Stimulated activated effector memory CD8-positive, alpha-beta T cell treated with anti-CD3 and anti-CD28 coated beads, Interleukin-12 subunit alpha, Interleukin-12 subunit beta, amount 100 ng/mL, for 72 hours (primary cell): Measurements from ENCODE around the gene GRWD1.

ENCODE experiments used
- ATAC-seq: fragments of 150-1000 bp; cut with Tn5 transposase; 2 replicates; pipeline ENCODE4 v1.10.0; 2021
- DNase-seq, 2 donors: peaks; one replicate each; pipeline ENCODE4 v3.0.0; 2021 to 2022; ENCODE audit warnings: low spot score in 2 of 2
- H3K27ac Mint-ChIP-seq: one replicate; pipeline ENCODE4 v1.8.0; 2022; ENCODE audit warnings: mild to moderate bottlenecking, mixed read lengths
- H3K36me3 Mint-ChIP-seq: one replicate; pipeline ENCODE4 v1.8.0; 2022; ENCODE audit warnings: mild to moderate bottlenecking, mixed read lengths
- H3K4me1 Mint-ChIP-seq: one replicate; pipeline ENCODE4 v1.8.0; 2022; ENCODE audit warnings: mixed read lengths
- H3K4me3 Mint-ChIP-seq: one replicate; pipeline ENCODE4 v1.8.0; 2022; ENCODE audit warnings: mild to moderate bottlenecking, mixed read lengths
- H3K9me3 Mint-ChIP-seq: one replicate; pipeline ENCODE4 v1.8.0; 2022; ENCODE audit warnings: mixed read lengths

The GRWD1 gene

GRCh38 chr19:48415806-48416221 lies 30.0 kb upstream of the GRWD1 start:
- no peak for ATAC-seq
- Mint-ChIP-seq H3K27ac (no peak overlapping the region), H3K9me3 (no peaks in the 10 kb centered on the region)

GRCh38 chr19:48417421-48417820 lies 28.4 kb upstream of the GRWD1 start:
- ATAC-seq (no peak), DNase-seq (no peak)
- Mint-ChIP-seq H3K9me3 (no peaks in the 10 kb centered on the region), H3K4me1 (peaks cover 35% of the 10 kb centered on the region), H3K4me3 (no peak overlapping the region), H3K36me3 (peaks cover 17% of the 10 kb centered on the region), H3K27ac (peak overlapping the region; percentile 97)

More at GRCh38 chr19:48415806-48416221, 30.0 kb upstream of the GRWD1 start:
- DNase-seq, result no peak
- Mint-ChIP-seq H3K4me3 (peak overlapping the region; percentile 74), H3K36me3 (peaks cover 17% of the 10 kb centered on the region), H3K4me1 (peaks cover 35% of the 10 kb centered on the region)

GRCh38 chr19:48418317-48419064 lies 27.3 kb upstream of the GRWD1 start:
- Mint-ChIP-seq H3K36me3 (peaks cover 17% of the 10 kb centered on the region), H3K4me3 (peak overlapping the region; percentile 70), H3K9me3 (no peaks in the 10 kb centered on the region), H3K27ac (peak overlapping the region; percentile 97), H3K4me1 (peaks cover 35% of the 10 kb centered on the region)
- ATAC-seq, result peak; percentile 65
- DNase-seq, result peak in 1 of 2 donors; percentile 54

GRCh38 chr19:48419158-48419920 lies 26.4 kb upstream of the GRWD1 start:
- Mint-ChIP-seq H3K4me1 (peaks cover 28% of the 10 kb centered on the region), H3K4me3 (peak overlapping the region; percentile 70), H3K36me3 (peaks cover 17% of the 10 kb centered on the region), H3K27ac (peak overlapping the region; percentile 97), H3K9me3 (no peaks in the 10 kb centered on the region)
- peak; percentile 90 for ATAC-seq
- DNase-seq, result peak; percentile 61 to 88

GRCh38 chr19:48421548-48421947 lies 24.2 kb upstream of the GRWD1 start:
- Mint-ChIP-seq H3K27ac (no peak overlapping the region), H3K4me3 (no peak overlapping the region), H3K4me1 (peaks cover 29% of the 10 kb centered on the region), H3K36me3 (peaks cover 17% of the 10 kb centered on the region), H3K9me3 (no peaks in the 10 kb centered on the region)
- ATAC-seq (no peak), DNase-seq (no peak)

- Mint-ChIP-seq H3K27ac (no peak overlapping the region), H3K36me3 (no peaks in the 10 kb centered on the region), H3K4me1 (peaks cover 7% of the 10 kb centered on the region), H3K9me3 (no peaks in the 10 kb centered on the region), H3K4me3 (no peak overlapping the region)
- ATAC-seq (no peak), DNase-seq (no peak)
Measured at GRCh38 chr19:48424694-48425219, 21.0 kb upstream of the GRWD1 start.

GRCh38 chr19:48428670-48429069 lies 17.1 kb upstream of the GRWD1 start:
- DNase-seq, result no peak
- Mint-ChIP-seq H3K4me3 (no peak overlapping the region), H3K36me3 (no peaks in the 10 kb centered on the region), H3K9me3 (no peaks in the 10 kb centered on the region), H3K27ac (no peak overlapping the region), H3K4me1 (peaks cover 7% of the 10 kb centered on the region)
- ATAC-seq, result no peak

- DNase-seq, result no peak
- Mint-ChIP-seq H3K27ac (no peak overlapping the region), H3K9me3 (no peaks in the 10 kb centered on the region), H3K4me1 (no peaks in the 10 kb centered on the region), H3K36me3 (no peaks in the 10 kb centered on the region), H3K4me3 (no peak overlapping the region)
- ATAC-seq, result no peak
Measured at GRCh38 chr19:48433337-48433736, 12.4 kb upstream of the GRWD1 start.

- no peak overlapping the region for H3K4me3 Mint-ChIP-seq
- no peak for DNase-seq
- no peaks in the 10 kb centered on the region for H3K4me1 Mint-ChIP-seq
- no peaks in the 10 kb centered on the region for H3K9me3 Mint-ChIP-seq
- ATAC-seq, result no peak
- H3K27ac Mint-ChIP-seq, result no peak overlapping the region
- no peaks in the 10 kb centered on the region for H3K36me3 Mint-ChIP-seq
Measured at GRCh38 chr19:48436586-48436985, 9.2 kb upstream of the GRWD1 start.

GRCh38 chr19:48441360-48442050 lies 4.3 kb upstream of the GRWD1 start:
- Mint-ChIP-seq H3K4me3 (peak overlapping the region; percentile 57), H3K27ac (peak overlapping the region; percentile 43), H3K36me3 (peaks cover 20% of the 10 kb centered on the region)

GRCh38 chr19:48442116-48443035 lies 3.4 kb upstream of the GRWD1 start:
- Mint-ChIP-seq H3K9me3 (no peaks in the 10 kb centered on the region), H3K4me1 (peaks cover 19% of the 10 kb centered on the region), H3K36me3 (peaks cover 29% of the 10 kb centered on the region), H3K4me3 (peak overlapping the region; percentile 57), H3K27ac (peak overlapping the region; percentile 43)
- ATAC-seq, result no peak
- DNase-seq, result no peak

More at GRCh38 chr19:48441360-48442050, 4.3 kb upstream of the GRWD1 start:
- no peaks in the 10 kb centered on the region for H3K9me3 Mint-ChIP-seq
- H3K4me1 Mint-ChIP-seq, result peaks cover 18% of the 10 kb centered on the region
- ATAC-seq (no peak), DNase-seq (no peak)

- Mint-ChIP-seq H3K4me3 (no peak overlapping the region), H3K36me3 (peaks cover 38% of the 10 kb centered on the region), H3K9me3 (no peaks in the 10 kb centered on the region), H3K4me1 (peaks cover 28% of the 10 kb centered on the region), H3K27ac (no peak overlapping the region)
- DNase-seq, result no peak
- no peak for ATAC-seq
Measured at GRCh38 chr19:48443256-48443655, 2.5 kb upstream of the GRWD1 start.

GRCh38 chr19:48443731-48444128 lies 2.1 kb upstream of the GRWD1 start:
- ATAC-seq (no peak), DNase-seq (no peak)
- Mint-ChIP-seq H3K4me3 (peak overlapping the region; percentile 90), H3K9me3 (no peaks in the 10 kb centered on the region), H3K27ac (no peak overlapping the region), H3K36me3 (peaks cover 42% of the 10 kb centered on the region), H3K4me1 (peaks cover 33% of the 10 kb centered on the region)

GRCh38 chr19:48444129-48444935 lies 1.5 kb upstream of the GRWD1 start:
- DNase-seq (no peak), ATAC-seq (no peak)
- Mint-ChIP-seq H3K9me3 (no peaks in the 10 kb centered on the region), H3K27ac (peak overlapping the region; percentile 97), H3K4me1 (peaks cover 35% of the 10 kb centered on the region), H3K4me3 (peak overlapping the region; percentile 90), H3K36me3 (peaks cover 49% of the 10 kb centered on the region)
